ENCODE data around the gene CFHR4.

- TF ChIP-seq CTCF (IDR thresholded peaks at IDR 0.05 in 8 of 11, conservative IDR thresholded peaks at IDR 0.05 in 3 of 11) (no peak), POLR2A (IDR thresholded peaks at IDR 0.05) (no peak), POLR2AphosphoS5 (IDR thresholded peaks at IDR 0.05) (no peak)
Measured at GRCh38 chr1:196896355-196896754, 8.5 kb downstream of the CFHR4 start.

Data from spleen (tissue), 7 donors.